HepG2 (cell line): Measurements from ENCODE around the gene SCRT2. TPM values are rescaled to one million over a fixed set of nuclear protein-coding genes. Genes with fewer than 3 reads are reported as not detected.
A peak's percentile ranks its signal among the peaks of the same experiment; 100 is the strongest.

ENCODE experiments used
- ATF7-NPFF ChIP-seq: sonication (generic); formaldehyde crosslinking; IDR thresholded peaks from 2 replicates; pipeline ENCODE4 v1.8.1; 2023; ENCODE audit warnings: mild to moderate bottlenecking, low read depth, missing genetic modification reagents, moderate library complexity
- CHD2 ChIP-seq: IDR thresholded peaks from 2 replicates; pipeline ENCODE4 v1.6.1; 2011; ENCODE audit warnings: low read depth, low read length, improper control_type of control experiment
- FOXA3 ChIP-seq: IDR thresholded peaks from 2 replicates; pipeline ENCODE4 v1.6.1; 2016; ENCODE audit warnings: missing genetic modification reagents, missing compliant biosample characterization
- KLF15 ChIP-seq: sonication (generic); formaldehyde crosslinking; IDR thresholded peaks from 2 replicates; pipeline ENCODE4 v1.8.1; 2023; ENCODE audit warnings: borderline replicate concordance, mild to moderate bottlenecking, inconsistent platforms, missing genetic modification reagents, mixed read lengths
- MBD4 ChIP-seq: IDR thresholded peaks from 2 replicates; pipeline ENCODE4 v1.6.1; 2012; ENCODE audit warnings: low read length, inconsistent platforms, borderline replicate concordance
- NR2C2 ChIP-seq: sonication (generic); formaldehyde crosslinking; IDR thresholded peaks from 2 replicates; pipeline ENCODE4 v1.4.0; 2020; ENCODE audit warnings: missing genetic modification reagents, mild to moderate bottlenecking, moderate library complexity, borderline replicate concordance
- PPARG ChIP-seq: conservative IDR thresholded peaks from 2 replicates; pipeline ENCODE4 v1.6.1; 2016; ENCODE audit warnings: missing biosample characterization, missing genetic modification reagents
- TAF15 ChIP-seq: fragments of 200-400 bp; formaldehyde crosslinking; IDR thresholded peaks from one replicate; pipeline ENCODE4 v1.6.1; 2018; ENCODE audit warnings: mild to moderate bottlenecking, low read depth, low read length; ENCODE audit not compliant: poor library complexity, severe bottlenecking
- TBP ChIP-seq: sonication (generic); formaldehyde crosslinking; IDR thresholded peaks from 2 replicates; pipeline ENCODE4 v1.5.0; 2020; ENCODE audit warnings: missing genetic modification reagents
- ZFP62 ChIP-seq: sonication (generic); formaldehyde crosslinking; IDR thresholded peaks from 2 replicates; pipeline ENCODE4 v1.4.0; 2020; ENCODE audit warnings: missing genetic modification reagents
- ZNF136 ChIP-seq: sonication (generic); formaldehyde crosslinking; IDR thresholded peaks from 2 replicates; pipeline ENCODE4 v1.8.1; 2022; ENCODE audit warnings: low read depth, mild to moderate bottlenecking, moderate library complexity, missing genetic modification reagents
- ZNF441 ChIP-seq: sonication (generic); formaldehyde crosslinking; IDR thresholded peaks from 2 replicates; pipeline ENCODE4 v1.7.0; 2021; ENCODE audit warnings: missing genetic modification reagents, borderline replicate concordance
- ZNF589 ChIP-seq: sonication (generic); formaldehyde crosslinking; conservative IDR thresholded peaks from 2 replicates; pipeline ENCODE4 v1.8.0; 2022; ENCODE audit warnings: mild to moderate bottlenecking, moderate library complexity, missing genetic modification reagents
- ZNF749 ChIP-seq: sonication (generic); formaldehyde crosslinking; IDR thresholded peaks from 2 replicates; pipeline ENCODE4 v1.8.0; 2022; ENCODE audit warnings: mild to moderate bottlenecking, missing genetic modification reagents, moderate library complexity, borderline replicate concordance
- ZNF883 ChIP-seq: sonication (generic); formaldehyde crosslinking; IDR thresholded peaks from 2 replicates; pipeline ENCODE4 v1.5.1; 2020; ENCODE audit warnings: mild to moderate bottlenecking, missing genetic modification reagents; ENCODE audit errors: not compliant biosample characterization
- ZSCAN12 ChIP-seq: sonication (generic); formaldehyde crosslinking; IDR thresholded peaks from 2 replicates; pipeline ENCODE4 v1.9.0; 2021; ENCODE audit warnings: mild to moderate bottlenecking, missing genetic modification reagents
- polyA plus RNA-seq, 8 experiments: library from polyadenylated mRNA; depleted of rRNA in 3 of 8; stranded (reverse) in 7 of 8; unstranded in 1 of 8; fragments of >200 nt; fragmentation: Illumina TruSeq in 4 of 8; extraction: Trizol in 4 of 8; gene quantifications; 2 replicates each; pipeline versions ENCODE4 v1.2.1 to v1.2.3, GENCODE V29; 2011 to 2016; ENCODE audit warnings: low read depth in 4 of 8, missing spikeins in 1 of 8, mixed read lengths in 1 of 8; ENCODE audit not compliant: insufficient read depth in 1 of 8
- total RNA-seq, 5 experiments: library from RNA; depleted of rRNA; stranded (reverse); fragments of >200 nt; fragmentation: Illumina TruSeq; extraction: Trizol; gene quantifications; 2 replicates each; pipeline ENCODE4 v1.2.3, GENCODE V29; 2016; ENCODE audit warnings: low read depth in 1 of 5
- TF ChIP-seq, protein P1 (sequence below): sonication (generic); formaldehyde crosslinking; IDR thresholded peaks from 2 replicates; pipeline ENCODE4 v1.4.0; 2020; ENCODE audit warnings: mild to moderate bottlenecking, missing genetic modification reagents
- TF ChIP-seq, protein P2 (sequence below): sonication (generic); formaldehyde crosslinking; IDR thresholded peaks from 2 replicates; pipeline ENCODE4 v1.4.0; 2020; ENCODE audit warnings: missing genetic modification reagents, mild to moderate bottlenecking, borderline replicate concordance
- TF ChIP-seq, protein P3 (sequence below): sonication (generic); formaldehyde crosslinking; IDR thresholded peaks from 2 replicates; pipeline ENCODE4 v1.4.0; 2020; ENCODE audit warnings: missing genetic modification reagents
- TF ChIP-seq, protein P4 (sequence below): sonication (generic); formaldehyde crosslinking; IDR thresholded peaks from 2 replicates; pipeline ENCODE4 v1.4.0; 2020; ENCODE audit warnings: missing genetic modification reagents
- TF ChIP-seq, protein P5 (sequence below): sonication (generic); formaldehyde crosslinking; conservative IDR thresholded peaks from 2 replicates; pipeline ENCODE4 v1.4.0; 2020; ENCODE audit warnings: missing genetic modification reagents

SCRT2 gene
- total and polyA plus RNA-seq, 2 of the 13 experiments (the other 11 are each of a cell fraction or from before 2014, with no cell fraction given) = not detected

DNA sequence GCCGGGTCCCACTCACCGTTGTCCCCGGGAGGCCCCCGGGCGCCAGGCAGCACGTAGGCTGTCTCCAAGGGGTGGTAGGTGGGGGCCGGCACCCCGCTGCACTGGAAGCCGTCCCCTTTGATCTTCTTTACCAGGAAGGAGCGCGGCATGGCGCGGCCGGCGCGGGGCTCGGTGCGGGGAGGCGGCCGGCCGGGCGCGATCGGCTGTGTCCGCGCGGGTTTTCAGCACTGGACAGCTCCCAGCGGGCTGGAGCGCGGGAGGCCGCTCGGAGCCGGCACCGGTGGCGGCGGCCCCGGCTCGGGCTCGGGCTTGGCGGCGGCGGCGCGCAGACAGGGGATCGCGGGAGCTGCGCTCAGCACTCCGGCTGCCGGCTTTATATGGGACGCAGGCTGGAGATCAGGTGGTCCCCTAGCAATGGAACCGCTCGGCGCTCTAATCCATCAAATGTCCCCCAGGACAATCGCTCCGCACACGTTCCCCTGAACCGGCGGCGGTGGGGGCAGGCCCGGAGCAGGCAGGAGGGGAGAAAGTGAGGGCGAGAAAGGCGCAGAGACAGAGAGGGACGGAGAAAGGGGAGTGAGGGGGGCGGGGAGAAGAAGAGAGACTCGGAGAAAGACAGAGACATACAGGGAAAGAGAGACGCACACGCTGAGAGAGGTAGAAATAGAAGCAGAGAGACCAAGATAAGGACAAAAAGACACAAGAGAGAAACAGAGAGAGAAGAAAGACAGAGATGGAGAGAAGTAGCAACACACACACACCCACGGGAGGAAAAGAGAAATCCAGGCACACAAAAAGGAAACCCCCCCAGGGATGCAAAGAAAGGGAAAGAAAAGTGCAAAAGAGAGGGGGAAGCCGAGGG, at the start of gene SCRT2 (continued):
- TF ChIP-seq ZNF589 (CRISPR knock-in tag) (peak; percentile 78; the same call in 1 of the 2 replicates), KLF15 (peak; percentile 90; the same call in 1 of the 2 replicates), ZFP62 (CRISPR knock-in tag) (no peak), ATF7-NPFF (CRISPR knock-in tag) (peak; percentile 100), ZNF441 (CRISPR knock-in tag) (peak; percentile 99), ZSCAN12 (peak; percentile 99), FOXA3 (peak; percentile 61), NR2C2 (CRISPR knock-in tag) (peak; percentile 67), TAF15 (peak; percentile 24), MBD4 (no peak), ZNF749 (CRISPR knock-in tag) (peak; percentile 99), ZNF883 (CRISPR knock-in tag) (peak; percentile 99), TBP (CRISPR knock-in tag) (no peak), CHD2 (no peak), PPARG (CRISPR knock-in tag) (0 out of 2 replicates have a peak, but pooled peaks have one; percentile 50), ZNF136 (CRISPR knock-in tag) (no peak)
- TF ChIP-seq, protein P1, sequence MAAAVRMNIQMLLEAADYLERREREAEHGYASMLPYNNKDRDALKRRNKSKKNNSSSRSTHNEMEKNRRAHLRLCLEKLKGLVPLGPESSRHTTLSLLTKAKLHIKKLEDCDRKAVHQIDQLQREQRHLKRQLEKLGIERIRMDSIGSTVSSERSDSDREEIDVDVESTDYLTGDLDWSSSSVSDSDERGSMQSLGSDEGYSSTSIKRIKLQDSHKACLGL = peak; percentile 97; the same call in 1 of the 2 replicates
- TF ChIP-seq, protein P2, sequence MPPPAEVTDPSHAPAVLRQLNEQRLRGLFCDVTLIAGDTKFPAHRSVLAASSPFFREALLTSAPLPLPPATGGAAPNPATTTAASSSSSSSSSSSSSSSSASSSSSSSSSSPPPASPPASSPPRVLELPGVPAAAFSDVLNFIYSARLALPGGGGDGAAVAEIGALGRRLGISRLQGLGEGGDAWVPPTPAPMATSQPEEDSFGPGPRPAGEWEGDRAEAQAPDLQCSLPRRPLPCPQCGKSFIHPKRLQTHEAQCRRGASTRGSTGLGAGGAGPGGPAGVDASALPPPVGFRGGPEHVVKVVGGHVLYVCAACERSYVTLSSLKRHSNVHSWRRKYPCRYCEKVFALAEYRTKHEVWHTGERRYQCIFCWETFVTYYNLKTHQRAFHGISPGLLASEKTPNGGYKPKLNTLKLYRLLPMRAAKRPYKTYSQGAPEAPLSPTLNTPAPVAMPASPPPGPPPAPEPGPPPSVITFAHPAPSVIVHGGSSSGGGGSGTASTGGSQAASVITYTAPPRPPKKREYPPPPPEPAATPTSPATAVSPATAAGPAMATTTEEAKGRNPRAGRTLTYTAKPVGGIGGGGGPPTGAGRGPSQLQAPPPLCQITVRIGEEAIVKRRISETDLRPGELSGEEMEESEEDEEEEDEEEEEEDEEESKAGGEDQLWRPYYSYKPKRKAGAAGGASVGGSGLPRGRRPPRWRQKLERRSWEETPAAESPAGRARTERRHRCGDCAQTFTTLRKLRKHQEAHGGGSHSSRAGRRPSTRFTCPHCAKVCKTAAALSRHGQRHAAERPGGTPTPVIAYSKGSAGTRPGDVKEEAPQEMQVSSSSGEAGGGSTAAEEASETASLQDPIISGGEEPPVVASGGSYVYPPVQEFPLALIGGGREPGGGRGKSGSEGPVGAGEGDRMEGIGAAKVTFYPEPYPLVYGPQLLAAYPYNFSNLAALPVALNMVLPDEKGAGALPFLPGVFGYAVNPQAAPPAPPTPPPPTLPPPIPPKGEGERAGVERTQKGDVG (CRISPR knock-in tag) = peak; percentile 26; the same call in 1 of the 2 replicates
- TF ChIP-seq, protein P3, sequence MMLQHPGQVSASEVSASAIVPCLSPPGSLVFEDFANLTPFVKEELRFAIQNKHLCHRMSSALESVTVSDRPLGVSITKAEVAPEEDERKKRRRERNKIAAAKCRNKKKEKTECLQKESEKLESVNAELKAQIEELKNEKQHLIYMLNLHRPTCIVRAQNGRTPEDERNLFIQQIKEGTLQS = peak; percentile 87
- TF ChIP-seq, protein P4, sequence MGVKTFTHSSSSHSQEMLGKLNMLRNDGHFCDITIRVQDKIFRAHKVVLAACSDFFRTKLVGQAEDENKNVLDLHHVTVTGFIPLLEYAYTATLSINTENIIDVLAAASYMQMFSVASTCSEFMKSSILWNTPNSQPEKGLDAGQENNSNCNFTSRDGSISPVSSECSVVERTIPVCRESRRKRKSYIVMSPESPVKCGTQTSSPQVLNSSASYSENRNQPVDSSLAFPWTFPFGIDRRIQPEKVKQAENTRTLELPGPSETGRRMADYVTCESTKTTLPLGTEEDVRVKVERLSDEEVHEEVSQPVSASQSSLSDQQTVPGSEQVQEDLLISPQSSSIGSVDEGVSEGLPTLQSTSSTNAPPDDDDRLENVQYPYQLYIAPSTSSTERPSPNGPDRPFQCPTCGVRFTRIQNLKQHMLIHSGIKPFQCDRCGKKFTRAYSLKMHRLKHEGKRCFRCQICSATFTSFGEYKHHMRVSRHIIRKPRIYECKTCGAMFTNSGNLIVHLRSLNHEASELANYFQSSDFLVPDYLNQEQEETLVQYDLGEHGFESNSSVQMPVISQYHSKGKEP (CRISPR knock-in tag) = peak; percentile 94; the same call in 1 of the 2 replicates
- TF ChIP-seq, protein P5, sequence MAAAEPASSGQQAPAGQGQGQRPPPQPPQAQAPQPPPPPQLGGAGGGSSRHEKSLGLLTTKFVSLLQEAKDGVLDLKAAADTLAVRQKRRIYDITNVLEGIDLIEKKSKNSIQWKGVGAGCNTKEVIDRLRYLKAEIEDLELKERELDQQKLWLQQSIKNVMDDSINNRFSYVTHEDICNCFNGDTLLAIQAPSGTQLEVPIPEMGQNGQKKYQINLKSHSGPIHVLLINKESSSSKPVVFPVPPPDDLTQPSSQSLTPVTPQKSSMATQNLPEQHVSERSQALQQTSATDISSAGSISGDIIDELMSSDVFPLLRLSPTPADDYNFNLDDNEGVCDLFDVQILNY (CRISPR knock-in tag) = peak; percentile 95
